Liver (tissue), 3 donors: ENCODE data around the gene PRCD.

Experiments
- EGR1 ChIP-seq, 2 donors: IDR thresholded peaks; 2 replicates each; pipeline ENCODE4 v1.6.1; 2016 to 2018; ENCODE audit warnings: antibody characterized with exemption in 2 of 2, low read depth in 2 of 2
- GABPA ChIP-seq, 2 donors: IDR thresholded peaks in 1 of 2; conservative IDR thresholded peaks in 1 of 2; 2 replicates each; pipeline ENCODE4 v1.6.1; 2016; ENCODE audit warnings: antibody characterized with exemption in 2 of 2, mild to moderate bottlenecking in 1 of 2, moderate library complexity in 1 of 2
- HNF4G ChIP-seq: IDR thresholded peaks from 2 replicates; pipeline ENCODE4 v1.6.1; 2016; ENCODE audit warnings: antibody characterized with exemption
- JUND ChIP-seq, 2 donors: IDR thresholded peaks; 2 replicates each; pipeline ENCODE4 v1.6.1; 2016; ENCODE audit warnings: antibody characterized with exemption in 2 of 2
- RAD21 ChIP-seq, 2 donors: IDR thresholded peaks; 2 replicates each; pipeline ENCODE4 v1.6.1; 2016; ENCODE audit warnings: antibody characterized with exemption in 2 of 2, mild to moderate bottlenecking in 2 of 2
- SP1 ChIP-seq: IDR thresholded peaks from 2 replicates; pipeline ENCODE4 v1.6.1; 2018; ENCODE audit warnings: antibody characterized with exemption, mild to moderate bottlenecking
- TAF1 ChIP-seq: conservative IDR thresholded peaks from 2 replicates; pipeline ENCODE4 v1.6.1; 2016; ENCODE audit warnings: antibody characterized with exemption, mild to moderate bottlenecking
- YY1 ChIP-seq: IDR thresholded peaks from 2 replicates; pipeline ENCODE4 v1.6.1; 2016; ENCODE audit warnings: antibody characterized with exemption, mild to moderate bottlenecking
- TF ChIP-seq, protein P1 (sequence below): fragments of 150-350 bp; IDR thresholded peaks from 2 replicates; pipeline ENCODE4 v1.5.1; 2017; ENCODE audit warnings: improper control_type of control experiment, low read depth, low read length; ENCODE audit not compliant: missing input control
- TF ChIP-seq, protein P2 (sequence below): IDR thresholded peaks from 2 replicates; pipeline ENCODE4 v1.6.1; 2016; ENCODE audit warnings: antibody characterized with exemption, mild to moderate bottlenecking
- TF ChIP-seq, protein P3 (sequence below): IDR thresholded peaks from 2 replicates; pipeline ENCODE4 v1.6.1; 2016; ENCODE audit warnings: antibody characterized with exemption
- TF ChIP-seq, protein P4 (sequence below): IDR thresholded peaks from 2 replicates; pipeline ENCODE4 v1.6.1; 2016; ENCODE audit warnings: antibody characterized with exemption
- donor health status: healthy.
- donor health status: healthy.

DNA sequence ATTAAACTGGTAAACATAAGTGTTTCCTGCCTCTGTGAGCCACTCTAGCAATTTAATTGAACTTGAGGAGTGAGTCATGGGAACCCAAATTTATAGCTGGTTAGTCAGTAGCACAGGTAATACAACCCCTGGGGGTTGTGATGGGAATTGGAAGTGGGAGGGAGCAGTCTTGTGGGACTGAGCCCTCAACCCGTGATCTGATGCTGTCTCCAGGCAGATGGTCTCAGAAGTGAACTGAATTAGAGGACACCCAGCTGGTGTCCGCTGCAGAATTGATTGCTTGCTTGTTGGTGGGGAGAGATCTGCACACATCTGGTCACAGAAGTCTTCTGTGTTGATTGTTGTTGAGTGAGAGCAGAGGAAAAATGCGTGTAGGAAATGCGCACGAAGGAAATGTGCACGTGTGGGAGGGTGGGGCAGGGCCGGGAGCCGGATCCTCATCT, 53.6 kb downstream of the PRCD start:
- TF ChIP-seq JUND (IDR thresholded peaks at IDR 0.05) (no peak), RAD21 (IDR thresholded peaks at IDR 0.05) (no peak), TAF1 (no peak), GABPA (IDR thresholded peaks at IDR 0.05 in 1 of 2, conservative IDR thresholded peaks at IDR 0.05 in 1 of 2) (no peak), HNF4G (no peak), YY1 (no peak), EGR1 (IDR thresholded peaks at IDR 0.05; ENCODE audit: low read depth in 2 of 2) (no peak), SP1 (no peak)
- TF ChIP-seq, protein P1, sequence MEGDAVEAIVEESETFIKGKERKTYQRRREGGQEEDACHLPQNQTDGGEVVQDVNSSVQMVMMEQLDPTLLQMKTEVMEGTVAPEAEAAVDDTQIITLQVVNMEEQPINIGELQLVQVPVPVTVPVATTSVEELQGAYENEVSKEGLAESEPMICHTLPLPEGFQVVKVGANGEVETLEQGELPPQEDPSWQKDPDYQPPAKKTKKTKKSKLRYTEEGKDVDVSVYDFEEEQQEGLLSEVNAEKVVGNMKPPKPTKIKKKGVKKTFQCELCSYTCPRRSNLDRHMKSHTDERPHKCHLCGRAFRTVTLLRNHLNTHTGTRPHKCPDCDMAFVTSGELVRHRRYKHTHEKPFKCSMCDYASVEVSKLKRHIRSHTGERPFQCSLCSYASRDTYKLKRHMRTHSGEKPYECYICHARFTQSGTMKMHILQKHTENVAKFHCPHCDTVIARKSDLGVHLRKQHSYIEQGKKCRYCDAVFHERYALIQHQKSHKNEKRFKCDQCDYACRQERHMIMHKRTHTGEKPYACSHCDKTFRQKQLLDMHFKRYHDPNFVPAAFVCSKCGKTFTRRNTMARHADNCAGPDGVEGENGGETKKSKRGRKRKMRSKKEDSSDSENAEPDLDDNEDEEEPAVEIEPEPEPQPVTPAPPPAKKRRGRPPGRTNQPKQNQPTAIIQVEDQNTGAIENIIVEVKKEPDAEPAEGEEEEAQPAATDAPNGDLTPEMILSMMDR, result no peak
- TF ChIP-seq, protein P2, sequence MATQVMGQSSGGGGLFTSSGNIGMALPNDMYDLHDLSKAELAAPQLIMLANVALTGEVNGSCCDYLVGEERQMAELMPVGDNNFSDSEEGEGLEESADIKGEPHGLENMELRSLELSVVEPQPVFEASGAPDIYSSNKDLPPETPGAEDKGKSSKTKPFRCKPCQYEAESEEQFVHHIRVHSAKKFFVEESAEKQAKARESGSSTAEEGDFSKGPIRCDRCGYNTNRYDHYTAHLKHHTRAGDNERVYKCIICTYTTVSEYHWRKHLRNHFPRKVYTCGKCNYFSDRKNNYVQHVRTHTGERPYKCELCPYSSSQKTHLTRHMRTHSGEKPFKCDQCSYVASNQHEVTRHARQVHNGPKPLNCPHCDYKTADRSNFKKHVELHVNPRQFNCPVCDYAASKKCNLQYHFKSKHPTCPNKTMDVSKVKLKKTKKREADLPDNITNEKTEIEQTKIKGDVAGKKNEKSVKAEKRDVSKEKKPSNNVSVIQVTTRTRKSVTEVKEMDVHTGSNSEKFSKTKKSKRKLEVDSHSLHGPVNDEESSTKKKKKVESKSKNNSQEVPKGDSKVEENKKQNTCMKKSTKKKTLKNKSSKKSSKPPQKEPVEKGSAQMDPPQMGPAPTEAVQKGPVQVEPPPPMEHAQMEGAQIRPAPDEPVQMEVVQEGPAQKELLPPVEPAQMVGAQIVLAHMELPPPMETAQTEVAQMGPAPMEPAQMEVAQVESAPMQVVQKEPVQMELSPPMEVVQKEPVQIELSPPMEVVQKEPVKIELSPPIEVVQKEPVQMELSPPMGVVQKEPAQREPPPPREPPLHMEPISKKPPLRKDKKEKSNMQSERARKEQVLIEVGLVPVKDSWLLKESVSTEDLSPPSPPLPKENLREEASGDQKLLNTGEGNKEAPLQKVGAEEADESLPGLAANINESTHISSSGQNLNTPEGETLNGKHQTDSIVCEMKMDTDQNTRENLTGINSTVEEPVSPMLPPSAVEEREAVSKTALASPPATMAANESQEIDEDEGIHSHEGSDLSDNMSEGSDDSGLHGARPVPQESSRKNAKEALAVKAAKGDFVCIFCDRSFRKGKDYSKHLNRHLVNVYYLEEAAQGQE, result no peak
- TF ChIP-seq, protein P3, sequence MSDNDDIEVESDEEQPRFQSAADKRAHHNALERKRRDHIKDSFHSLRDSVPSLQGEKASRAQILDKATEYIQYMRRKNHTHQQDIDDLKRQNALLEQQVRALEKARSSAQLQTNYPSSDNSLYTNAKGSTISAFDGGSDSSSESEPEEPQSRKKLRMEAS, result no peak
- TF ChIP-seq, protein P4, sequence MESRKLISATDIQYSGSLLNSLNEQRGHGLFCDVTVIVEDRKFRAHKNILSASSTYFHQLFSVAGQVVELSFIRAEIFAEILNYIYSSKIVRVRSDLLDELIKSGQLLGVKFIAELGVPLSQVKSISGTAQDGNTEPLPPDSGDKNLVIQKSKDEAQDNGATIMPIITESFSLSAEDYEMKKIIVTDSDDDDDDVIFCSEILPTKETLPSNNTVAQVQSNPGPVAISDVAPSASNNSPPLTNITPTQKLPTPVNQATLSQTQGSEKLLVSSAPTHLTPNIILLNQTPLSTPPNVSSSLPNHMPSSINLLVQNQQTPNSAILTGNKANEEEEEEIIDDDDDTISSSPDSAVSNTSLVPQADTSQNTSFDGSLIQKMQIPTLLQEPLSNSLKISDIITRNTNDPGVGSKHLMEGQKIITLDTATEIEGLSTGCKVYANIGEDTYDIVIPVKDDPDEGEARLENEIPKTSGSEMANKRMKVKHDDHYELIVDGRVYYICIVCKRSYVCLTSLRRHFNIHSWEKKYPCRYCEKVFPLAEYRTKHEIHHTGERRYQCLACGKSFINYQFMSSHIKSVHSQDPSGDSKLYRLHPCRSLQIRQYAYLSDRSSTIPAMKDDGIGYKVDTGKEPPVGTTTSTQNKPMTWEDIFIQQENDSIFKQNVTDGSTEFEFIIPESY, result no peak
